GM12864 (cell line): Measurements from ENCODE around the gene DNAJC15.

ENCODE experiments used
- DNase-seq: peaks from one replicate; pipeline ENCODE4 v3.0.0-alpha.2; 2011; ENCODE audit warnings: low read depth
- H3K4me3 ChIP-seq: 2 replicates; pipeline ENCODE4 v1.5.1; 2011; ENCODE audit warnings: mild to moderate bottlenecking, low read depth, low read length, control low read depth
- CTCF ChIP-seq: IDR thresholded peaks from 2 replicates; pipeline ENCODE4 v1.5.1; 2011; ENCODE audit warnings: low read depth, mild to moderate bottlenecking, moderate library complexity, low read length, control low read depth, inconsistent platforms; ENCODE audit errors: missing control alignments

Gene DNAJC15

GRCh38 chr13:43111559-43112400, 88.4 kb downstream of the DNAJC15 start:
- no peak overlapping the region for H3K4me3 ChIP-seq
- TF ChIP-seq CTCF: no peak
- no peak for DNase-seq

DNA sequence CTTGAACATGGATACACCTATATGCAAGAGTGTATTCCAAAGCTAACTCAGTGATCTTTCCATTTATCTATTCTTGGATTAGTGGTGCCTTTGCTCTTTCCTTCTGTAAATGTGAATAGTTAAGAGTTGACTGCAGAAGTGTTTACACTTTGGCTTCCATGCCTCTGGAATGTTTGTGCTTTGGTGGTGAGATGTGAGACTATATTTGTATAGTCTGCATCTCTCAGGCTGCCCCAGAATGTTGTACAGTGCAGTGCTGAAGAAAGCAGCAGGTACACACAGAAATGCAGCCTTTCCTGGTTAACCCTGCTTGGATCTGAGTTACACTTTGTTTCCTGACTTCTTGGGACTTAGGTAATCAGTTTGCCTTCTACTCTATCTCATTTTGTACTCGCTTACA, 90.2 kb downstream of the DNAJC15 start:
- no peak for DNase-seq
- no peak for TF ChIP-seq CTCF
- no peak overlapping the region for H3K4me3 ChIP-seq

DNA sequence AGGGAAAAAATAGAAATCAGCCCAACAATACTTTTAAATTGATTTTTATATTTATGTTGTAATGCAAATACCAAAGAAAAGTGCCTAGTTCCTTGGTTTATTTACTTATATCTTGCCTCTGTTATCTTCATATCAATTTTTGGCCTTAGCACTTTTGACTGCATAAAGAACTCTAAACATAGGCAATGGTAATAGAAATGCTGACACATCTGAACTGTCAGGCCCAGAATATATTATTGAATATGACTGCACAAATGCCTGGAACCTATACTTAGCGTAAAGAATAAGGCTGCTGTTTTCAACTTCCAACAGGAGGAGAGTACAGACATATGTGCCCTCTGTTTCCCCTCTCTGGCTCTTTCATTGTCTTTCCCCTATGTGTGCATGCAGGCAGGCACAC, 91.1 kb downstream of the DNAJC15 start:
- TF ChIP-seq CTCF: no peak
- DNase-seq: no peak
- H3K4me3 ChIP-seq: no peak overlapping the region

- H3K4me3 ChIP-seq: no peak overlapping the region
- TF ChIP-seq CTCF: no peak
- no peak for DNase-seq
These were observed 91.8 kb downstream of the DNAJC15 start for GRCh38 chr13:43115141-43115540.

- TF ChIP-seq CTCF: peak; percentile 46
- DNase-seq: no peak
These were observed 92.9 kb downstream of the DNAJC15 start for GRCh38 chr13:43116242-43116641.

GRCh38 chr13:43118521-43118920, 95.1 kb downstream of the DNAJC15 start:
- TF ChIP-seq CTCF: no peak
- DNase-seq: no peak
- no peak overlapping the region for H3K4me3 ChIP-seq

More at GRCh38 chr13:43116242-43116641, 92.9 kb downstream of the DNAJC15 start:
- no peak overlapping the region for H3K4me3 ChIP-seq

GRCh38 chr13:43119206-43119605, 95.8 kb downstream of the DNAJC15 start:
- TF ChIP-seq CTCF: no peak
- DNase-seq: no peak
- H3K4me3 ChIP-seq: no peak overlapping the region
